Spleen (tissue), 7 donors: ENCODE measurements around the gene TMEM140.

ENCODE experiments used
- POLR2A ChIP-seq, 3 donors: fragments of 450-650 bp; IDR thresholded peaks; one replicate each; pipeline ENCODE4 v1.5.1; 2017; ENCODE audit warnings: antibody characterized with exemption in 3 of 3, mild to moderate bottlenecking in 1 of 3
- TF ChIP-seq, protein P1 (sequence below), 11 experiments: fragments of 200-600 bp in 7 of 11; fragments of 450-650 bp in 4 of 11; sonication (generic) in 4 of 11; IDR thresholded peaks in 8 of 11; conservative IDR thresholded peaks in 3 of 11; 1 replicate in 7 of 11; 2 replicates in 4 of 11; pipeline versions ENCODE4 v1.4.0 to v1.8.0; 2016 to 2021; ENCODE audit warnings: antibody characterized with exemption in 11 of 11, inconsistent platforms in 4 of 11, mild to moderate bottlenecking in 1 of 11
- donor health status: DM: no; HTN: no; CAD: no; lungs with moderate emphysema.
- donor health status: DM: no; HTN: no; CAD: no.
- donor health status: DM: no; HTN: no; CAD: no.

DNA sequence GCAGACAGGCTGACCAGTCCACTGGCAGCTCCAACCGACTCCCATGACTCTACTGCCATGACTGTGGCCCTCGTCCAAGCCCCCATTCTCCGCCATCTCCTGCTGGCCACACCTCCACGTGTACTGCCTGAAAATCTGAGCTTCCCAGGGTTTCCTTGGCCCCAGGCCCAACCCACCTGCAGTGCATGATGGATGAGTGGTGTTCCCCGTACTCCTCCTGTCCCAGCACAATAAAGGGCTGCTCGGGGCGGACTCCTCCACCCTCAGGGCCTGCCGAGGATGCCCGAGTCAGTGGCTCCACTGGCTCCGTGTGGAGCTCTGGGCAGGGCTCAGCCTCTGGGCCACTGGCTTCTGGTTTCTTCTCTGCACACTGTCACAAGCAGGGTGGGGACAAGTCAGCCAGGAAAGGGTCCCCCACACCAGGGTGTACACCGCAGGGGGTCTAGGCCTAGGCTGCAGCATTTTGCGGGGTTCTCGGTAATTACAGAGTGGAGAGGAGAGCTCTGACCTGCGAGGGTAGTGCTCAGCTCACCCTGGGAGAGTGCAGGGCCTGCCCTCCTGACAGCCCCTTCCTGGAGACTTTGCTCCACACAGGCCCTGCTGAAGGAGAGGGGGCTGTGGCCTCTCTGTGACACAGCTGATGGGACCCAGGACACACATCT is 48.2 kb downstream of the TMEM140 start:
- TF ChIP-seq, protein P1, sequence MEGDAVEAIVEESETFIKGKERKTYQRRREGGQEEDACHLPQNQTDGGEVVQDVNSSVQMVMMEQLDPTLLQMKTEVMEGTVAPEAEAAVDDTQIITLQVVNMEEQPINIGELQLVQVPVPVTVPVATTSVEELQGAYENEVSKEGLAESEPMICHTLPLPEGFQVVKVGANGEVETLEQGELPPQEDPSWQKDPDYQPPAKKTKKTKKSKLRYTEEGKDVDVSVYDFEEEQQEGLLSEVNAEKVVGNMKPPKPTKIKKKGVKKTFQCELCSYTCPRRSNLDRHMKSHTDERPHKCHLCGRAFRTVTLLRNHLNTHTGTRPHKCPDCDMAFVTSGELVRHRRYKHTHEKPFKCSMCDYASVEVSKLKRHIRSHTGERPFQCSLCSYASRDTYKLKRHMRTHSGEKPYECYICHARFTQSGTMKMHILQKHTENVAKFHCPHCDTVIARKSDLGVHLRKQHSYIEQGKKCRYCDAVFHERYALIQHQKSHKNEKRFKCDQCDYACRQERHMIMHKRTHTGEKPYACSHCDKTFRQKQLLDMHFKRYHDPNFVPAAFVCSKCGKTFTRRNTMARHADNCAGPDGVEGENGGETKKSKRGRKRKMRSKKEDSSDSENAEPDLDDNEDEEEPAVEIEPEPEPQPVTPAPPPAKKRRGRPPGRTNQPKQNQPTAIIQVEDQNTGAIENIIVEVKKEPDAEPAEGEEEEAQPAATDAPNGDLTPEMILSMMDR (IDR thresholded peaks at IDR 0.05 in 8 of 11, conservative IDR thresholded peaks at IDR 0.05 in 3 of 11) = no peak
- TF ChIP-seq POLR2A (IDR thresholded peaks at IDR 0.05) = no peak
